Adipocyte (in vitro differentiated cells): ENCODE data around the gene TBC1D3C.
"Not testable (repeated sequence)": the region's sequence is repeated elsewhere in the genome, so short reads cannot be mapped to it uniquely, and the experiment has no call there.

ENCODE experiments used
- DNase-seq: peaks from one replicate; pipeline ENCODE4 v3.0.0-alpha.2; 2015; ENCODE audit warnings: low read depth
- H3K27me3 ChIP-seq: replicated peaks from 2 replicates; pipeline ENCODE4 v1.7.0; 2013; ENCODE audit warnings: mild to moderate bottlenecking, low read length, moderate library complexity; ENCODE audit not compliant: control insufficient read depth, insufficient read depth
- H3K36me3 ChIP-seq: 2 replicates; pipeline ENCODE4 v1.7.0; 2013; ENCODE audit warnings: low read length, mild to moderate bottlenecking, moderate library complexity; ENCODE audit not compliant: control insufficient read depth, insufficient read depth, severe bottlenecking
- H3K4me1 ChIP-seq: 2 replicates; pipeline ENCODE4 v1.7.0; 2013; ENCODE audit warnings: mild to moderate bottlenecking, low read length, moderate library complexity; ENCODE audit not compliant: control insufficient read depth, insufficient read depth
- H3K4me3 ChIP-seq: 2 replicates; pipeline ENCODE4 v1.7.0; 2013; ENCODE audit warnings: mild to moderate bottlenecking, low read length, moderate library complexity
- H3K9ac ChIP-seq: 2 replicates; pipeline ENCODE4 v1.7.0; 2013; ENCODE audit warnings: mild to moderate bottlenecking, low read length, moderate library complexity
- H3K9me3 ChIP-seq: 2 replicates; pipeline ENCODE4 v1.7.0; 2013; ENCODE audit warnings: mild to moderate bottlenecking, low read length, moderate library complexity; ENCODE audit not compliant: control insufficient read depth

Gene TBC1D3C

DNA sequence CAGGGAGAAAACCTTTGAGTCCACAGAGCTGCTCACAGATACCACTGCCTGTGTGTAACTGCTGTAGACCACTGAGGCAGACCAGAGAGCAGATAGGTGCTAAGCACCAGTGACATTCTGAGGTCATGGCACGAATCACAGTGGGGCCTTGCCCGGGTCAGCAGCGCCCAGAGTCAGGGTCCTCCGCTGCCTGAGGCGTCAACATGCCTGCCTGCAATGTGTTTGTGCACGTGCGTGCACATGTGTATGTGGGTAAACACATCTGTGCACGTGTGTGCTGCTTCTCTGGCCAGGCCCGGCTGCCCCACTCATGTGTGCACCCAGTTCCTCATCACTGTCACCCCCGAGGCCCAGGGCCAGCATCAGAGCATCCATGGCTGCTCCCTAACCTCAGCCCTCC lies at the start of gene TBC1D3C:
TBC1D3C (minus strand) TSS at position 101 of the 400 bp plus-strand sequence. CDS start 1,568 bp downstream, outside the sequence.
- not testable (repeated sequence) for DNase-seq, H3K4me3 ChIP-seq, H3K27me3 ChIP-seq, H3K9ac ChIP-seq, H3K9me3 ChIP-seq, H3K36me3 ChIP-seq, H3K4me1 ChIP-seq

DNA sequence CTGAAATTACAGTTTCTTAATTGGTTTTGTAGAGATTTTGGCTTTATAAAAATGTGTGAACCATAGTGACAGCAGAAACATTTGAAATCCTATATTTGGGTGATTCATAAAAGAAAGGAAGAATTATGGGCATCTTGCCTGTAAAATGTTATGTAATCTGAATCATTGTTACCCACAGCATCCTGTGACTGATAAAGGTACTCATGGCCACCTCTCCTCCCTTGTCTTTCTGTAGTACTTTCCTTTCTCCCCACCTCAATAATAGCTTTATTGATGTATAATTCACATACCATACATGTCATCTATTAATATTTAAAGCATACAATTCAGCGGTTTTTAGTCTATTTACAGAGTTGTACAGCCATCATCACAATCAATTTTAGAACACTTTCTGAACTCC lies 30.8 kb upstream of the TBC1D3C start:
- not testable (repeated sequence) for H3K27me3 ChIP-seq, H3K4me3 ChIP-seq, H3K36me3 ChIP-seq, H3K4me1 ChIP-seq, DNase-seq, H3K9ac ChIP-seq, H3K9me3 ChIP-seq

DNA sequence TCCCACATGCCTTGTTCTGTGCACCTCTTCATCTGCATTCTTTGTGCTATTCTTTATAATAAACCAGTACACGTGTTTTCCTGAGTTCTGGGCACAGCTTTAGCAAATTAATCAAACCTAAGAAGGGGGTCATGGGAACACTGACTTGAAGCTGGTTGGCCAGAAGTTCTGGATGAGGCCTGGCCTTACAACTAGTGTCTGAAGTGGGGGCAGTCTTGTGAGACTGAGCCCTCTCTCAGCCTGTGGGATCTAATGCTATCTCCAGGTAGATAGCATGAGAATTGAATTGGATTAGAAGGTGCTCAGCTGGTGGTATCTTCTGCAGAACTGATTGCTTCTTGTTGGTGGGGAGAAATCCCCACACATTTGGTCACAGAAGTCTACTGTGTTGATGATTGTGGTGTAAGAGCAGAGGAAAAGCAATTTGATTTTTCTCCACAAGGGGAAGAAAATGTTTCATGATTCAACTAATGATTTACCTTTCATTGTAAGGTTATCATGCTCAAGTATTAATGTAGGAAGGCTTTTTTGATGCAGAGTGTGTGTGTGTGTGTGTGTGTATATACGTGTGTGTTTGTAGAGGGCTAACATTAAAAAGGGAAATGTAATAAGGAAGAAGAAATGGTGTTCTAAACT lies 25.7 kb upstream of the TBC1D3C start:
- H3K9me3 ChIP-seq, H3K4me3 ChIP-seq, H3K27me3 ChIP-seq, H3K4me1 ChIP-seq, H3K36me3 ChIP-seq, DNase-seq, H3K9ac ChIP-seq: not testable (repeated sequence)

DNA sequence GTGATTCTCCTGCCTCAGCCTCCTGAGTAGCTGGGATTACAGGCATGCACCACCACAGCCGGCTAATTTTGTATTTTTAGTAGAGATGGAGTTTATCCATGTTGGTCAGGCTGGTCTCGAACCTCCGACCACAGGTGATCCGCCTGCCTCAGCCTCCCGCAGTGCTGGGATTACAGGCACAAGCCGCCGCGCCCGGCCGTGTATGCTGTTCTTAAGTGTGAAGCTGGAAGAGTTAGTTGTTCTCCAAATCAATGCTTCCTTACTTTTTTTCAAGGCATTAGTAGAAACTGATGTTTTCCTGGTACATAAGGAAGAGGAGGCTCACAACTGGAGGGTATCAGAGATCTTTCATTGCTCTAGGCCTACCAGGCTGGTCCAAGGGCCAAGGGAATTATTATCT lies 19.7 kb upstream of the TBC1D3C start:
- H3K27me3 ChIP-seq, H3K4me3 ChIP-seq, H3K36me3 ChIP-seq, H3K9me3 ChIP-seq, H3K4me1 ChIP-seq, DNase-seq, H3K9ac ChIP-seq: not testable (repeated sequence)

- not testable (repeated sequence) for H3K9me3 ChIP-seq, DNase-seq, H3K9ac ChIP-seq, H3K4me1 ChIP-seq, H3K27me3 ChIP-seq, H3K36me3 ChIP-seq, H3K4me3 ChIP-seq
Observed at GRCh38 chr17:38087344-38087743, 18.9 kb upstream of the TBC1D3C start.
